LoVo (cell line): ENCODE results near the gene ARL2.
"Not testable (repeated sequence)": the region's sequence is repeated elsewhere in the genome, so short reads cannot be mapped to it uniquely, and the experiment has no call there.

ENCODE experiments used
- DNase-seq: peaks from one replicate; pipeline ENCODE4 v3.0.0-alpha.2; 2016; ENCODE audit warnings: low spot score

The ARL2 gene

GRCh38 chr11:65008016-65008415, 5.9 kb upstream of the ARL2 start:
- DNase-seq: no peak

- no peak for DNase-seq
These were observed 5.1 kb upstream of the ARL2 start for GRCh38 chr11:65008873-65009272.

- peak; percentile 85 for DNase-seq
These were observed 651 bp upstream of the ARL2 start for GRCh38 chr11:65013130-65013887.

- DNase-seq: no peak
These were observed 817 bp downstream of the ARL2 start for GRCh38 chr11:65014726-65015227.

GRCh38 chr11:65016705-65017104, 2.7 kb downstream of the ARL2 start:
- DNase-seq: no peak

GRCh38 chr11:65017937-65018336, 4.0 kb downstream of the ARL2 start:
- no peak for DNase-seq

GRCh38 chr11:65019824-65020223, 5.9 kb downstream of the ARL2 start:
- DNase-seq: no peak

GRCh38 chr11:65021003-65021402, 7.0 kb downstream of the ARL2 start:
- DNase-seq: no peak

GRCh38 chr11:65021509-65021908, 7.5 kb downstream of the ARL2 start:
- DNase-seq: no peak

- not testable (repeated sequence) for DNase-seq
These were observed 9.5 kb downstream of the ARL2 start for GRCh38 chr11:65023502-65023901.

GRCh38 chr11:65026810-65027209, 12.8 kb downstream of the ARL2 start:
- DNase-seq: no peak

GRCh38 chr11:65027213-65028067, 13.5 kb downstream of the ARL2 start, which contains the start of gene SNX15:
Gene SNX15 (plus strand): TSS chr11:65027439. CDS start chr11:65027538, 99 bp downstream.
- peak; percentile 97 for DNase-seq

- no peak for DNase-seq
These were observed 18.3 kb downstream of the ARL2 start for GRCh38 chr11:65032216-65032615.

GRCh38 chr11:65034423-65034822, 20.5 kb downstream of the ARL2 start:
- no peak for DNase-seq

- no peak for DNase-seq
These were observed 21.6 kb downstream of the ARL2 start for GRCh38 chr11:65035579-65035978.

- DNase-seq: no peak
These were observed 23.0 kb downstream of the ARL2 start for GRCh38 chr11:65036931-65037330.

GRCh38 chr11:65040520-65040846, 26.5 kb downstream of the ARL2 start:
- peak; percentile 6 for DNase-seq

GRCh38 chr11:65040847-65041622, 27.1 kb downstream of the ARL2 start, which contains the start of gene SAC3D1:
Gene SAC3D1 (plus strand): TSS chr11:65041210. CDS start chr11:65041293, 83 bp downstream.
- DNase-seq: peak; percentile 94

- no peak for DNase-seq
These were observed 28.9 kb downstream of the ARL2 start for GRCh38 chr11:65042891-65043290.

- no peak for DNase-seq
These were observed 30.0 kb downstream of the ARL2 start for GRCh38 chr11:65043881-65044501.

GRCh38 chr11:65045061-65045460, 31.1 kb downstream of the ARL2 start:
- no peak for DNase-seq

GRCh38 chr11:65045728-65046127, 31.8 kb downstream of the ARL2 start:
- no peak for DNase-seq
